Measurements from ENCODE around the gene NDUFS8.

- TF ChIP-seq CTCF (IDR thresholded peaks at IDR 0.05), result no peak
- TF ChIP-seq POLR2A (IDR thresholded peaks at IDR 0.05), result no peak
These were observed 1.5 kb downstream of the NDUFS8 start for GRCh38 chr11:68032003-68032402.

All from transverse colon (tissue), 3 donors.